Measurements from ENCODE around the gene PPP1R15B. TPM values are rescaled to one million over a fixed set of nuclear protein-coding genes. Genes with fewer than 3 reads are reported as not detected.

The PPP1R15B gene
- total RNA-seq, 1 experiment from 2014 or later = 45.9 TPM

- H3K4me1 Mint-ChIP-seq = peaks cover 29 to 30% of the 10 kb centered on the region in 2 experiments
- DNase-seq = no peak
- no peaks in the 10 kb centered on the region for H4K20me1 ChIP-seq (ENCODE audit: control insufficient read depth, insufficient read depth, insufficient read length)
- no peak overlapping the region for H2BK12ac ChIP-seq (ENCODE audit: insufficient read length, low read depth, low read length)
- H3K4me1 ChIP-seq (ENCODE audit: insufficient read depth, low read length) = peaks cover 3% of the 10 kb centered on the region; the same call in 1 of the 2 replicates
- H4K5ac ChIP-seq (ENCODE audit: insufficient read length, low read depth, low read length) = no peak overlapping the region
- H2BK120ac ChIP-seq (ENCODE audit: low read depth, low read length, poor library complexity, severe bottlenecking) = no peak overlapping the region
- H3K9ac ChIP-seq (ENCODE audit: extremely low read depth, insufficient read length, low read length) = no peak overlapping the region
- H3K23me2 ChIP-seq (ENCODE audit: insufficient read length, low read depth, low read length, poor library complexity, severe bottlenecking) = no peaks in the 10 kb centered on the region
- no peak overlapping the region for H2BK15ac ChIP-seq (ENCODE audit: low read depth, low read length)
- no peak overlapping the region for H3T11ph ChIP-seq (ENCODE audit: low read length)
- H3K27me3 Mint-ChIP-seq (ENCODE audit: low read depth) = peaks cover 41% of the 10 kb centered on the region
- H3K4ac ChIP-seq (ENCODE audit: low read depth, low read length) = no peak overlapping the region
- no peaks in the 10 kb centered on the region for H3K36me3 Mint-ChIP-seq (ENCODE audit: insufficient read depth in 1 of 3, low read depth in 3 of 3)
- no peak overlapping the region for H2AFZ ChIP-seq (ENCODE audit: low read length)
- H3K27ac ChIP-seq (ENCODE audit: insufficient read length, low read depth, low read length) = no peak overlapping the region
- no peaks in the 10 kb centered on the region for H3K79me1 ChIP-seq (ENCODE audit: insufficient read depth, low read depth, low read length, poor library complexity, severe bottlenecking)
- H2AK5ac ChIP-seq (ENCODE audit: insufficient read length, low read length) = no peak overlapping the region
- H3K27ac Mint-ChIP-seq = no peak overlapping the region
- no peak for TF ChIP-seq CTCF (conservative IDR thresholded peaks at IDR 0.05)
- no peak overlapping the region for H3K56ac ChIP-seq (ENCODE audit: insufficient read length, low read depth, low read length)
- H2BK20ac ChIP-seq (ENCODE audit: low read depth, low read length, poor library complexity, severe bottlenecking) = no peak overlapping the region
- no peak overlapping the region for H3K18ac ChIP-seq (ENCODE audit: insufficient read length, low read depth, low read length)
- H3K79me2 ChIP-seq (ENCODE audit: insufficient read depth, low read length) = no peaks in the 10 kb centered on the region
- H3K27me3 ChIP-seq (ENCODE audit: insufficient read depth, low read length) = no peaks in the 10 kb centered on the region
- no peaks in the 10 kb centered on the region for H3K9me3 Mint-ChIP-seq
- no peak overlapping the region for H3K14ac ChIP-seq (ENCODE audit: insufficient read depth, low read length)
- no peak overlapping the region for H4K8ac ChIP-seq (replicated peaks; ENCODE audit: insufficient read length, low read depth, low read length)
- no peak overlapping the region for H2BK5ac ChIP-seq (ENCODE audit: insufficient read length, low read length)
- no peak overlapping the region for H3K4me2 ChIP-seq (ENCODE audit: insufficient read depth, insufficient read length, low read length)
- H4K91ac ChIP-seq (ENCODE audit: insufficient read length, low read depth, low read length) = no peak overlapping the region
- no peak overlapping the region for H3K23ac ChIP-seq (ENCODE audit: insufficient read length, low read depth, low read length)
- WGBS (ENCODE audit: extremely low coverage, insufficient read length, low lambda C conversion rate) = no CpG with 5 or more reads among the region's 10 CpGs
- H3K4me3 Mint-ChIP-seq = no peak overlapping the region; a peak in 1 of 5 replicates
- H3K9me3 ChIP-seq (ENCODE audit: control insufficient read depth, low read depth, low read length) = no peaks in the 10 kb centered on the region
Measured at GRCh38 chr1:204361781-204362180, 49.8 kb downstream of the PPP1R15B start.
